MCF 10A (cell line): ENCODE results near the gene NEAT1. TPM values are rescaled to one million over a fixed set of nuclear protein-coding genes. Genes with fewer than 3 reads are reported as not detected.
"Not testable (repeated sequence)": the region's sequence is repeated elsewhere in the genome, so short reads cannot be mapped to it uniquely, and the experiment has no call there.

Source experiments
- BruUV-seq: library from RNA; stranded (reverse); fragments of 400-500 nt; replicated peaks from 2 replicates; lab custom pipeline; 2021; lab: Mats Ljungman, UMichigan
- CTCF ChIA-PET: fragments of 300-600 bp; sonication (Branson Sonifier 250); formaldehyde crosslinking; extraction: SDS; loops from one replicate; lab custom pipeline; 2021; ENCODE audit warnings: antibody characterized with exemption, inconsistent platforms; lab: Yijun Ruan, JAX
- POLR2A ChIA-PET: fragments of 300-600, 350-650 bp; sonication (Branson Sonifier 250); formaldehyde crosslinking; extraction: SDS; loops from one replicate; lab custom pipeline; 2020; ENCODE audit warnings: antibody characterized with exemption, inconsistent platforms; lab: Yijun Ruan, JAX
- DNase-seq: peaks from one replicate; pipeline ENCODE4 v3.0.0-alpha.2; 2018; ENCODE audit not compliant: unreplicated experiment
- H3K27ac Mint-ChIP-seq: one replicate; pipeline ENCODE4 v1.8.0; 2022; ENCODE audit warnings: mild to moderate bottlenecking, low read depth, mixed read lengths; ENCODE audit not compliant: unreplicated experiment
- H3K27me3 Mint-ChIP-seq: one replicate; pipeline ENCODE4 v1.8.0; 2022; ENCODE audit warnings: mixed read lengths; ENCODE audit not compliant: insufficient read depth, unreplicated experiment
- H3K36me3 Mint-ChIP-seq: one replicate; pipeline ENCODE4 v1.8.0; 2022; ENCODE audit warnings: mild to moderate bottlenecking, moderate library complexity, mixed read lengths; ENCODE audit not compliant: insufficient read depth, unreplicated experiment
- H3K4me1 Mint-ChIP-seq: one replicate; pipeline ENCODE4 v1.8.0; 2022; ENCODE audit warnings: mixed read lengths; ENCODE audit not compliant: insufficient read depth, unreplicated experiment
- H3K4me3 Mint-ChIP-seq: one replicate; pipeline ENCODE4 v1.8.0; 2022; ENCODE audit warnings: mild to moderate bottlenecking, moderate library complexity, mixed read lengths; ENCODE audit not compliant: unreplicated experiment
- H3K9me3 Mint-ChIP-seq: one replicate; pipeline ENCODE4 v1.8.0; 2022; ENCODE audit warnings: mixed read lengths; ENCODE audit not compliant: unreplicated experiment
- intact Hi-C: fragments of 100-400 bp; cut with micrococcal nuclease; formaldehyde crosslinking; loops from 2 replicates; pipeline ENCODE4 v1.14.1; 2022
- total RNA-seq: library from RNA; stranded (reverse); gene quantifications from 2 replicates; pipeline ENCODE4 v1.2.3, GENCODE V29; 2022
- TF ChIP-seq, protein P1 (sequence below): fragments of 200-600 bp; IDR thresholded peaks from one replicate; pipeline ENCODE4 v1.8.0; 2022; ENCODE audit warnings: antibody characterized with exemption, mild to moderate bottlenecking; ENCODE audit not compliant: unreplicated experiment

Gene NEAT1
- total RNA-seq, 1 experiment from 2014 or later = 1,026 TPM

DNA sequence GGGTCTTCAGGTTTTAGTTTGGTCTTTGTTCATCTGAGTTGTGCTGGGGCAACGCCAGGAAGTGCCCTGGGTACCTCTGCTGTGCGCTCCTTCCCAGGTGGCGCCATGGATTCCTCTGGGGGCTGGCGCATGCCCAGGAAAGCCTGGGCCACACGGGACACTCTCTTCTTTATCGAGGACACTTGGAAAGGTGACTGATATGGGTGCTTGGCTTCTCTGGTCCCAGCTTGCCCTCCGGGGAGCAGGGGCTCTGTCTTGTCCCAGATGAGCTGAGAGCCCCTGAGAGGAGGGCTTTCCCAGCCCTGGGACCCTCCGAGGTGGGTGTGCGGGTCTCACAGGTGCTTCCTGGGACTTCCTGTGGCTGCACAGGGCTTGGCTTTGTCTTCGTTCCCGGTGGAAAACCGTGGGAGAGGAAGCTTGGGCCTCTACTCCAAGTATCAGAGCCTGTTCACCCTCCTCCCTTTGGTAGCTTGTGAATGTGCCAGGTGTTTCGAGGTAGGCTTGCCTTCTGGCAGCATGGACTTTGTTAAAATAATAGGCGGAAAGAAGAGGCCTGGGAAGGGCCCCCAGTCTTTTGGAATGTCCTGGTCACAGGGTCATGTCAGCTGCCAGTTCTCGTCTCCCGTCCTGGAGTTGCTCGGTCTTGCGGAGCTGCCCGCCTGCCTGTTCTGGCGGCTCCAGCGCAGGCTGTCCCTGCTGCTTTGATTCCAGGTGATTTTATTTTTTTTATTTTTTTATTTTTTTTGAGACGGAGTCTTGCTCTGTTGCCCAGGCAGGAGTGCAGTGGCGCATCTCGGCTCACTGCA, 10.1 kb upstream of the NEAT1 start:
- DNase-seq = no peak
- TF ChIP-seq, protein P1, sequence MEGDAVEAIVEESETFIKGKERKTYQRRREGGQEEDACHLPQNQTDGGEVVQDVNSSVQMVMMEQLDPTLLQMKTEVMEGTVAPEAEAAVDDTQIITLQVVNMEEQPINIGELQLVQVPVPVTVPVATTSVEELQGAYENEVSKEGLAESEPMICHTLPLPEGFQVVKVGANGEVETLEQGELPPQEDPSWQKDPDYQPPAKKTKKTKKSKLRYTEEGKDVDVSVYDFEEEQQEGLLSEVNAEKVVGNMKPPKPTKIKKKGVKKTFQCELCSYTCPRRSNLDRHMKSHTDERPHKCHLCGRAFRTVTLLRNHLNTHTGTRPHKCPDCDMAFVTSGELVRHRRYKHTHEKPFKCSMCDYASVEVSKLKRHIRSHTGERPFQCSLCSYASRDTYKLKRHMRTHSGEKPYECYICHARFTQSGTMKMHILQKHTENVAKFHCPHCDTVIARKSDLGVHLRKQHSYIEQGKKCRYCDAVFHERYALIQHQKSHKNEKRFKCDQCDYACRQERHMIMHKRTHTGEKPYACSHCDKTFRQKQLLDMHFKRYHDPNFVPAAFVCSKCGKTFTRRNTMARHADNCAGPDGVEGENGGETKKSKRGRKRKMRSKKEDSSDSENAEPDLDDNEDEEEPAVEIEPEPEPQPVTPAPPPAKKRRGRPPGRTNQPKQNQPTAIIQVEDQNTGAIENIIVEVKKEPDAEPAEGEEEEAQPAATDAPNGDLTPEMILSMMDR = no peak
- no peaks in the 10 kb centered on the region for H3K27me3 Mint-ChIP-seq
- intact Hi-C loops = no loop called here
- ChIA-PET CTCF (interaction anchor here (0.6 kb wide), 2 partner anchors 10 to 182 kb away, joined by 3 read pairs; no protein-coding TSS in a partner anchor), POLR2A (interaction anchor here (0.8 to 21.4 kb wide), 3 partner anchors 9 to 86 kb away, joined by 3 to 2994 read pairs (median 426); partner anchors contain the start of genes FRMD8, MALAT1 and SLC25A45)
- H3K9me3 Mint-ChIP-seq = no peaks in the 10 kb centered on the region
- no peak overlapping the region for H3K27ac Mint-ChIP-seq
- no peak overlapping the region for H3K4me3 Mint-ChIP-seq
- H3K4me1 Mint-ChIP-seq = peaks cover 9% of the 10 kb centered on the region
- H3K36me3 Mint-ChIP-seq = peaks cover 60% of the 10 kb centered on the region
- BruUV-seq = no TSS peak

DNA sequence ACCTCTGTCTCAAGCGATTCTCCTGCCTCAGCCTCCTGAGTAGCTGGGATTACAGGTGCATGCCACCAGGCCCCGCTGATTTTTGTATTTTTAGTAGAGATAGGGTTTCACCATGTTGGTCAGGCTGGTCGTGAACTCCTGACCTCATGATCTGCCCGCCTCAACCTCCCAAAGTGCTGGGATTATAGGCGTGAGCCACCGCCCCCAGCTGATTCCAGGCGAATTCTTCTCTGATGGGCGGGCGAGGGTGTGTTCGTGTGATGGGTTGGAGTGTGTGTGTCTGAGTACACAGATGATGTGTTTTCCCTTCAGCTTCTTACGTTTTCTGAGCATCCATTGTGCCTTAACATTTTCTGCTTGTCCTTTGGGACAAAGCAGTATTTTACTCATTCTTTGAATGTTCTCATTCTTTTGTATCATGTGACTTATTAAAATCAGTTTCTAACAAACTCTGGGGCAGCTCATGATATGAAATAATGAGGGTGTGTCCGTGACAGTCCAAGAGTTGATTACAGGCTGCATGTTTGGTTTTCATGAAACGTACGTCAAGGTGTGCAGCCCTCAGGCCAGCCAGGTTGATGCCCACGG, 9.4 kb upstream of the NEAT1 start:
- H3K4me1 Mint-ChIP-seq = peaks cover 15% of the 10 kb centered on the region
- intact Hi-C loops, H3K9me3 Mint-ChIP-seq, H3K27me3 Mint-ChIP-seq, H3K27ac Mint-ChIP-seq, H3K4me3 Mint-ChIP-seq, DNase-seq, BruUV-seq: not testable (repeated sequence)
- H3K36me3 Mint-ChIP-seq = peaks cover 53% of the 10 kb centered on the region
- POLR2A ChIA-PET = interaction anchor here (0.8 to 21.4 kb wide), 3 partner anchors 9 to 85 kb away, joined by 3 to 2994 read pairs (median 426); partner anchors contain the start of genes FRMD8, MALAT1 and SLC25A45
- CTCF ChIA-PET = interaction anchor here (0.6 kb wide), 1 partner anchor 10 kb away, joined by 3 read pairs; no protein-coding TSS in a partner anchor

DNA sequence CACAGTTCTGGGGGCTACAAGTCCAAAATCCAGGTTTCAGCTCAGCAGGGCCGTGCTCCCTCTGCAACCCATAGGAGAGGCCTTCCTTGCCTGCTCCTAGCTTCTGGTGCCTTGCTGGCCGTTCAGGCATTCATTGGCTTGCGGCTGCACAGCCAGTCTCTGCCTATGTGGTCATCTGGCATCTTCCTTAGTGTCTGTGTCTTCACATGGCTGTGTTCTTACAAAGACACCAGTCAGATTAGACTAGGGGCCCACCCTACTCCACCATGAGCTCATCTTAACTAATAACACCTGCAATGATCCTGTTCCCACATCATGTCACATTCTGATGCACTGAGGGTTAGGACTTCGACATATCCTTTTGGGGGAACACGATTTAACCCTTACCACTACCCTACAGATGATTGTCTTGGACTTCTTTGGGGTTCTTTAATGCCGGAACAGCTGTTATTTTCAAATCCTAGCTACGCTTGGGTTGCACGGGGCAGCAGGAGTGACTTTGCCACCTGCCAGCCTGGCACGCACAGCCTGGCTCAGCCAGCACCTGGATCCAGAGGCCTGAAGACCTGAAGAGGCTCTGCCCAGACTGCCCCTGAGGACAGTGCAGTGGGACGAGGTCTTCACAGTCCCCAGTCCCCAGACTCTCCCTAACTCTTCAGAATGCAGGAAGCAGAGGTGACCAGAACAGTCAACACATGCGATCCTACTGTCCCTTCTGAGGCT, 7.7 kb upstream of the NEAT1 start:
- ChIA-PET CTCF (interaction anchor here (0.6 to 3.8 kb wide), 18 partner anchors 9 to 106 kb away, joined by 3 to 47 read pairs (median 4); partner anchors contain the start of genes FRMD8 and SLC25A45), POLR2A (interaction anchor here (0.5 to 21.4 kb wide), 11 partner anchors 8 to 83 kb away, joined by 3 to 2994 read pairs (median 237); partner anchors contain the start of genes FRMD8, MALAT1 and SLC25A45)
- no peaks in the 10 kb centered on the region for H3K9me3 Mint-ChIP-seq
- no TSS peak for BruUV-seq
- peak overlapping the region; percentile 99 for H3K27ac Mint-ChIP-seq
- H3K27me3 Mint-ChIP-seq = no peaks in the 10 kb centered on the region
- TF ChIP-seq, protein P1 = no peak
- peaks cover 30% of the 10 kb centered on the region for H3K4me1 Mint-ChIP-seq
- intact Hi-C loops = no loop called here
- DNase-seq = no peak
- H3K36me3 Mint-ChIP-seq = peaks cover 35% of the 10 kb centered on the region
- no peak overlapping the region for H3K4me3 Mint-ChIP-seq
